HepG2 (cell line): Measurements from ENCODE around the gene HIF1AN. TPM values are rescaled to one million over a fixed set of nuclear protein-coding genes. Genes with fewer than 3 reads are reported as not detected.

ENCODE experiments used
- CREBL2 ChIP-seq: sonication (generic); formaldehyde crosslinking; IDR thresholded peaks from 2 replicates; pipeline ENCODE4 v1.8.1; 2023; ENCODE audit warnings: missing genetic modification reagents, mild to moderate bottlenecking, borderline replicate concordance
- E2F2 ChIP-seq: sonication (generic); formaldehyde crosslinking; IDR thresholded peaks from 2 replicates; pipeline ENCODE4 v1.4.0; 2020; ENCODE audit warnings: missing genetic modification reagents, borderline replicate concordance
- ESRRA ChIP-seq: sonication (generic); formaldehyde crosslinking; IDR thresholded peaks from 2 replicates; pipeline ENCODE4 v1.5.1; 2020; ENCODE audit warnings: mild to moderate bottlenecking, low read depth, missing genetic modification reagents
- FLYWCH1 ChIP-seq: sonication (generic); formaldehyde crosslinking; IDR thresholded peaks from 2 replicates; pipeline ENCODE4 v1.8.1; 2023; ENCODE audit warnings: mild to moderate bottlenecking, missing genetic modification reagents
- HNRNPLL ChIP-seq: fragments of 200-400 bp; formaldehyde crosslinking; IDR thresholded peaks from 2 replicates; pipeline ENCODE4 v1.6.1; 2017; ENCODE audit warnings: mild to moderate bottlenecking, low read depth, low read length; ENCODE audit not compliant: poor library complexity, severe bottlenecking
- KAT7 ChIP-seq: IDR thresholded peaks from 2 replicates; pipeline ENCODE4 v1.6.1; 2018; ENCODE audit warnings: borderline replicate concordance, missing compliant biosample characterization
- MTERF4 ChIP-seq: sonication (generic); formaldehyde crosslinking; IDR thresholded peaks from 2 replicates; pipeline ENCODE4 v1.8.0; 2023; ENCODE audit warnings: mild to moderate bottlenecking, missing genetic modification reagents
- NR2F6 ChIP-seq, 2 experiments: IDR thresholded peaks; 2 replicates each; pipeline ENCODE4 v1.6.1; 2016; ENCODE audit warnings: antibody characterized with exemption in 1 of 2, mild to moderate bottlenecking in 1 of 2
- SKI ChIP-seq: fragments of 450-650 bp; IDR thresholded peaks from one replicate; pipeline ENCODE4 v1.6.1; 2018; ENCODE audit warnings: mild to moderate bottlenecking; ENCODE audit not compliant: partially characterized antibody
- SYNCRIP ChIP-seq: fragments of 200-400 bp; formaldehyde crosslinking; IDR thresholded peaks from 2 replicates; pipeline ENCODE4 v1.6.1; 2018; ENCODE audit warnings: mild to moderate bottlenecking, low read depth, low read length; ENCODE audit not compliant: insufficient read depth
- THRA ChIP-seq: sonication (generic); formaldehyde crosslinking; IDR thresholded peaks from 2 replicates; pipeline ENCODE4 v1.4.0; 2020; ENCODE audit warnings: missing genetic modification reagents, borderline replicate concordance
- ZFP36L1 ChIP-seq: sonication (generic); formaldehyde crosslinking; IDR thresholded peaks from 2 replicates; pipeline ENCODE4 v1.8.0; 2022; ENCODE audit warnings: mild to moderate bottlenecking, missing genetic modification reagents, moderate library complexity
- ZGPAT ChIP-seq: IDR thresholded peaks from 2 replicates; pipeline ENCODE4 v1.6.1; 2016; ENCODE audit warnings: mild to moderate bottlenecking
- ZNF33A ChIP-seq: sonication (generic); formaldehyde crosslinking; IDR thresholded peaks from 2 replicates; pipeline ENCODE4 v1.5.1; 2020; ENCODE audit warnings: missing genetic modification reagents, mild to moderate bottlenecking, moderate library complexity, borderline replicate concordance
- ZNF362 ChIP-seq: sonication (generic); formaldehyde crosslinking; IDR thresholded peaks from 2 replicates; pipeline ENCODE4 v1.4.0; 2020; ENCODE audit warnings: missing genetic modification reagents, mild to moderate bottlenecking, borderline replicate concordance
- ZNF567 ChIP-seq: sonication (generic); formaldehyde crosslinking; IDR thresholded peaks from 2 replicates; pipeline ENCODE4 v1.8.1; 2023; ENCODE audit warnings: mild to moderate bottlenecking, missing genetic modification reagents, borderline replicate concordance
- ZXDC ChIP-seq: sonication (generic); formaldehyde crosslinking; IDR thresholded peaks from 2 replicates; pipeline ENCODE4 v1.5.0; 2020; ENCODE audit warnings: mild to moderate bottlenecking, missing genetic modification reagents
- polyA plus RNA-seq, 8 experiments: library from polyadenylated mRNA; depleted of rRNA in 3 of 8; stranded (reverse) in 7 of 8; unstranded in 1 of 8; fragments of >200 nt; fragmentation: Illumina TruSeq in 4 of 8; extraction: Trizol in 4 of 8; gene quantifications; 2 replicates each; pipeline versions ENCODE4 v1.2.1 to v1.2.3, GENCODE V29; 2011 to 2016; ENCODE audit warnings: low read depth in 4 of 8, missing spikeins in 1 of 8, mixed read lengths in 1 of 8; ENCODE audit not compliant: insufficient read depth in 1 of 8
- total RNA-seq, 5 experiments: library from RNA; depleted of rRNA; stranded (reverse); fragments of >200 nt; fragmentation: Illumina TruSeq; extraction: Trizol; gene quantifications; 2 replicates each; pipeline ENCODE4 v1.2.3, GENCODE V29; 2016; ENCODE audit warnings: low read depth in 1 of 5

Gene HIF1AN
- total and polyA plus RNA-seq, 2 of the 13 experiments (the other 11 are each of a cell fraction or from before 2014, with no cell fraction given) = 8.6 to 10.7 TPM

- no peak for TF ChIP-seq SYNCRIP
- no peak for TF ChIP-seq E2F2 (CRISPR knock-in tag)
- peak; percentile 76 for TF ChIP-seq HNRNPLL
- TF ChIP-seq MTERF4 (CRISPR knock-in tag) = 0 out of 2 replicates have a peak, but pooled peaks have one; percentile 23
- peak; percentile 50 for TF ChIP-seq SKI
- no peak for TF ChIP-seq ESRRA (CRISPR knock-in tag)
- no peak for TF ChIP-seq ZFP36L1
- peak; percentile 85 for TF ChIP-seq ZGPAT
- TF ChIP-seq ZNF362 = peak; percentile 100
- TF ChIP-seq KAT7 = no peak
- TF ChIP-seq THRA (CRISPR knock-in tag) = peak; percentile 51
- no peak for TF ChIP-seq ZNF567 (CRISPR knock-in tag)
- no peak for TF ChIP-seq ZNF33A (CRISPR knock-in tag)
- TF ChIP-seq ZXDC (CRISPR knock-in tag) = no peak
- no peak for TF ChIP-seq CREBL2 (CRISPR knock-in tag)
- TF ChIP-seq FLYWCH1 (CRISPR knock-in tag) = no peak; the same call in 1 of the 2 replicates
- TF ChIP-seq NR2F6 (IDR thresholded peaks at IDR 0.05) = peak; percentile 72
- TF ChIP-seq NR2F6 (CRISPR knock-in tag; IDR thresholded peaks at IDR 0.05) = peak; percentile 78
Measured at GRCh38 chr10:100535715-100536353, at the start of gene HIF1AN (continued).
